Neural progenitor cell (in vitro differentiated cells): ENCODE measurements around the gene PTPRT. TPM values are rescaled to one million over a fixed set of nuclear protein-coding genes. Genes with fewer than 3 reads are reported as not detected.

ENCODE experiments used
- DNase-seq: peaks from one replicate; pipeline ENCODE4 v3.0.0-alpha.2; 2016; ENCODE audit warnings: low spot score
- H2AFZ ChIP-seq: fragments of 200-600 bp; sonication (generic); replicated peaks from 2 replicates; pipeline ENCODE4 v1.6.1; 2016; ENCODE audit warnings: antibody characterized with exemption
- H3F3A ChIP-seq: fragments of 200-600 bp; sonication (generic); 2 replicates; pipeline ENCODE4 v1.6.1; 2016; ENCODE audit warnings: antibody characterized with exemption, low read depth
- H3K27ac ChIP-seq: fragments of 200-600 bp; sonication (generic); 2 replicates; pipeline ENCODE4 v1.5.1; 2016; ENCODE audit warnings: mild to moderate bottlenecking
- H3K27me3 ChIP-seq: fragments of 200-600 bp; sonication (generic); 2 replicates; pipeline ENCODE4 v1.6.1; 2016; ENCODE audit warnings: mild to moderate bottlenecking, moderate library complexity
- H3K36me3 ChIP-seq: fragments of 200-600 bp; sonication (generic); 2 replicates; pipeline ENCODE4 v1.5.1; 2016
- H3K4me1 ChIP-seq: fragments of 200-600 bp; sonication (generic); 2 replicates; pipeline ENCODE4 v1.6.1; 2016; ENCODE audit warnings: mixed run types
- H3K4me2 ChIP-seq: fragments of 200-600 bp; sonication (generic); 2 replicates; pipeline ENCODE4 v1.6.1; 2016
- H3K4me3 ChIP-seq: fragments of 200-600 bp; sonication (generic); 2 replicates; pipeline ENCODE4 v1.5.1; 2016
- H3K79me2 ChIP-seq: fragments of 200-600 bp; sonication (generic); 2 replicates; pipeline ENCODE4 v1.6.1; 2016; ENCODE audit warnings: low read depth
- H3K9ac ChIP-seq: fragments of 200-600 bp; sonication (generic); 2 replicates; pipeline ENCODE4 v1.6.1; 2016
- H3K9me3 ChIP-seq: fragments of 200-600 bp; sonication (generic); 2 replicates; pipeline ENCODE4 v1.5.1; 2016; ENCODE audit warnings: low read depth
- H4K20me1 ChIP-seq: fragments of 200-600 bp; sonication (generic); 2 replicates; pipeline ENCODE4 v1.6.1; 2016; ENCODE audit warnings: low read depth
- H3K27ac Mint-ChIP-seq: 3 replicates; pipeline ENCODE4 v1.8.0; 2021; ENCODE audit warnings: mixed read lengths
- H3K27me3 Mint-ChIP-seq: 2 replicates; pipeline ENCODE4 v1.8.0; 2022; ENCODE audit warnings: low read depth, mild to moderate bottlenecking, inconsistent platforms, moderate library complexity, mixed read lengths; ENCODE audit not compliant: insufficient read depth
- H3K36me3 Mint-ChIP-seq: 3 replicates; pipeline ENCODE4 v1.8.0; 2021; ENCODE audit warnings: mixed read lengths
- H3K4me1 Mint-ChIP-seq: 3 replicates; pipeline ENCODE4 v1.8.0; 2021; ENCODE audit warnings: mixed read lengths
- H3K4me3 Mint-ChIP-seq: 3 replicates; pipeline ENCODE4 v1.8.0; 2021; ENCODE audit warnings: mild to moderate bottlenecking, moderate library complexity, mixed read lengths
- H3K9me3 Mint-ChIP-seq: 3 replicates; pipeline ENCODE4 v1.8.0; 2020; ENCODE audit warnings: mixed read lengths
- EZH2 ChIP-seq: fragments of 200-600 bp; sonication (generic); IDR thresholded peaks from 2 replicates; pipeline ENCODE4 v1.6.1; 2017; ENCODE audit warnings: antibody characterized with exemption, mild to moderate bottlenecking, moderate library complexity
- EZH2phosphoT487 ChIP-seq: fragments of 200-600 bp; sonication (generic); IDR thresholded peaks from 2 replicates; pipeline ENCODE4 v1.6.1; 2017; ENCODE audit warnings: antibody characterized with exemption
- total RNA-seq: library from RNA; depleted of rRNA; stranded (reverse); fragments of >200 nt; gene quantifications from 2 replicates; pipeline ENCODE4 v1.2.3, GENCODE V29; 2015; ENCODE audit warnings: low replicate concordance
- TF ChIP-seq, protein P1 (sequence below): fragments of 200-600 bp; sonication (generic); IDR thresholded peaks from 2 replicates; pipeline ENCODE4 v1.5.1; 2017; ENCODE audit warnings: antibody characterized with exemption, mild to moderate bottlenecking

PTPRT gene
- total RNA-seq, 1 donor from 2014 or later: 1.1 TPM

DNA sequence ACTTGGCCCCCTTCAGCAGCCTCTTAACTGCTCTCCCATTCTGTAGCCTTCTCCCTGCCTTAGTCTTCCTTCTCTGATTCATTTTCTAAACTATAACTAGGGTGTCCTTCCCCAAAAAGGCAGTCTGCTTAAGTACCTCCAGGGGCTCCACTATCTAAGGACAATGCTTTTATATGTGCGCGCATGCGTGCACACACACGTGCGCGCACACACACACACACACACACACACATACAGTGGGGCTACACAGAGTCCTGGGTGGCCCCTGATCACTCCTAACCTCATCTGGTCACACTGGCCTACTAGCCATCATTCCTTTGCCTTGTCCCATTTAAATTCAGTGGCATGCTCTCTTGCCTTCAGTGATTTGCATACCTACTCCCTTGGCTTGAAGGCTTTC is 917.2 kb downstream of the PTPRT start:
- H3K36me3 ChIP-seq: no peaks in the 10 kb centered on the region
- peaks cover 31% of the 10 kb centered on the region for H3K4me1 ChIP-seq
- peaks cover 31% of the 10 kb centered on the region for H3F3A ChIP-seq
- H3K4me3 ChIP-seq: no peak overlapping the region
- no peaks in the 10 kb centered on the region for H3K9me3 ChIP-seq
- H3K4me3 Mint-ChIP-seq: no peak overlapping the region
- no peaks in the 10 kb centered on the region for H3K27me3 ChIP-seq
- no peak overlapping the region for H3K27ac ChIP-seq
- H3K27me3 Mint-ChIP-seq: peaks cover 6% of the 10 kb centered on the region
- no peak overlapping the region for H2AFZ ChIP-seq
- peaks cover 4% of the 10 kb centered on the region for H3K9me3 Mint-ChIP-seq
- H4K20me1 ChIP-seq: no peaks in the 10 kb centered on the region
- H3K4me1 Mint-ChIP-seq: peaks cover 36% of the 10 kb centered on the region
- peak; percentile 5 for DNase-seq
- H3K9ac ChIP-seq: no peak overlapping the region
- no peak overlapping the region for H3K27ac Mint-ChIP-seq
- no peak overlapping the region for H3K4me2 ChIP-seq
- no peaks in the 10 kb centered on the region for H3K79me2 ChIP-seq
- no peaks in the 10 kb centered on the region for H3K36me3 Mint-ChIP-seq
- TF ChIP-seq, protein P1, sequence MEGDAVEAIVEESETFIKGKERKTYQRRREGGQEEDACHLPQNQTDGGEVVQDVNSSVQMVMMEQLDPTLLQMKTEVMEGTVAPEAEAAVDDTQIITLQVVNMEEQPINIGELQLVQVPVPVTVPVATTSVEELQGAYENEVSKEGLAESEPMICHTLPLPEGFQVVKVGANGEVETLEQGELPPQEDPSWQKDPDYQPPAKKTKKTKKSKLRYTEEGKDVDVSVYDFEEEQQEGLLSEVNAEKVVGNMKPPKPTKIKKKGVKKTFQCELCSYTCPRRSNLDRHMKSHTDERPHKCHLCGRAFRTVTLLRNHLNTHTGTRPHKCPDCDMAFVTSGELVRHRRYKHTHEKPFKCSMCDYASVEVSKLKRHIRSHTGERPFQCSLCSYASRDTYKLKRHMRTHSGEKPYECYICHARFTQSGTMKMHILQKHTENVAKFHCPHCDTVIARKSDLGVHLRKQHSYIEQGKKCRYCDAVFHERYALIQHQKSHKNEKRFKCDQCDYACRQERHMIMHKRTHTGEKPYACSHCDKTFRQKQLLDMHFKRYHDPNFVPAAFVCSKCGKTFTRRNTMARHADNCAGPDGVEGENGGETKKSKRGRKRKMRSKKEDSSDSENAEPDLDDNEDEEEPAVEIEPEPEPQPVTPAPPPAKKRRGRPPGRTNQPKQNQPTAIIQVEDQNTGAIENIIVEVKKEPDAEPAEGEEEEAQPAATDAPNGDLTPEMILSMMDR: no peak
- TF ChIP-seq EZH2phosphoT487 (no peak), EZH2 (no peak)

DNA sequence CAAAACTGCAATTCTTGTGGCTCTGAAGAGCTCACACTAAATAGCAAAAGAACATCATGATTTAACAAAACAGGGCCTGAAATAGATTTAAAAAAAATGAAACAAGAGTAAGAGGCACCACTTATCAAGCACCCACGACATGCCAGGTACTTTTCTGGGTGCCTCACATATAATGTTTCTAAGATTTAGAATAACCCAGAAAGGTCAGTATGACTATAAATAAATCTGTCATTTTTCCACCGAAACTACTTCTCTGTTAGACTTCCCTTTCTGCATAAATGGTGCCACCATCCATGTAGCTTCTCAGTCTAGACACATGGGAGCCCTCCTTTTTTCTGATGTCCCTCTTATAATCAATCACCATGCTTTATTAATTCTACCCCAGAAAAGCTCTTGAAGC is 919.2 kb downstream of the PTPRT start:
- Histone ChIP-seq H4K20me1 (no peaks in the 10 kb centered on the region), H3K4me2 (no peak overlapping the region), H3K4me1 (peaks cover 21% of the 10 kb centered on the region), H3K79me2 (no peaks in the 10 kb centered on the region), H3F3A (peaks cover 11% of the 10 kb centered on the region), H3K27ac (no peak overlapping the region), H3K4me3 (no peak overlapping the region), H3K36me3 (no peaks in the 10 kb centered on the region), H3K27me3 (no peaks in the 10 kb centered on the region), H3K9ac (no peak overlapping the region), H2AFZ (no peak overlapping the region), H3K9me3 (no peaks in the 10 kb centered on the region)
- TF ChIP-seq, protein P1: no peak
- TF ChIP-seq EZH2 (no peak), EZH2phosphoT487 (no peak)
- Mint-ChIP-seq H3K9me3 (peaks cover 4% of the 10 kb centered on the region), H3K27ac (no peak overlapping the region), H3K36me3 (no peaks in the 10 kb centered on the region), H3K27me3 (peaks cover 5% of the 10 kb centered on the region), H3K4me1 (peaks cover 28% of the 10 kb centered on the region), H3K4me3 (no peak overlapping the region)
- DNase-seq: no peak

DNA sequence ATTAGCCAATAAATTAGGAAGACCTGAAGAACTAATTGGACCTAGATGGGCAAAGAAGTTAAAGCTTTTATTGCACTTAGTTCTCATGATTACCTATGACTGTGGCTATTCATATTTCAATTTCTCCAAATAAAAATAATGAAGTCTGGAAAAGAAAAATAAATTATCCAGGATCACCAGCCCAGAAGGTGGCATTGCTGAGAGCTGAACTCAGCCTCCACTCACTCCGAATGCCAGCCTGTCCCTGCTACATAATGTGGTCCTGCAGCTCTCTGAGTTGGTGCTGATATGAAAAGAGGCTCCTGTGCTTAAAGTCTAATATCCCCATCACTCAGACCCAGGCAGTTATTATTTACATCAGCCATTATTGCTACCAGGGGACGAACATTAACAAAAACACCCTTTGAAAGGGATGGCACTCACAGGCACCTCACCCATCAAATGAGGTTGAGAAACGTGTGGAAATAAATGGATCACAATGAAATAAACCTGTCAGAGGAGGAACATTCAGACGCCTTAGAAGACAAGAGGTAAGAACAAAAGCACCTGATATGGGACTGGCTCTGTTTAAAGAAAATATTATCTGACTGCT is 921.8 kb downstream of the PTPRT start:
- no peak for TF ChIP-seq EZH2
- TF ChIP-seq, protein P1: no peak
- TF ChIP-seq EZH2phosphoT487: no peak
- Histone ChIP-seq H3K4me2 (no peak overlapping the region), H3K4me1 (peaks cover 13% of the 10 kb centered on the region), H3K9me3 (no peaks in the 10 kb centered on the region), H3F3A (no peaks in the 10 kb centered on the region), H3K9ac (no peak overlapping the region), H3K36me3 (no peaks in the 10 kb centered on the region), H3K79me2 (no peaks in the 10 kb centered on the region), H3K27ac (no peak overlapping the region), H3K4me3 (no peak overlapping the region), H3K27me3 (no peaks in the 10 kb centered on the region), H2AFZ (no peak overlapping the region), H4K20me1 (no peaks in the 10 kb centered on the region)
- DNase-seq: no peak
- H3K4me3 Mint-ChIP-seq: no peak overlapping the region
- peaks cover 7% of the 10 kb centered on the region for H3K27me3 Mint-ChIP-seq
- peaks cover 2% of the 10 kb centered on the region for H3K9me3 Mint-ChIP-seq
- H3K27ac Mint-ChIP-seq: no peak overlapping the region
- H3K36me3 Mint-ChIP-seq: no peaks in the 10 kb centered on the region
- H3K4me1 Mint-ChIP-seq: peaks cover 20% of the 10 kb centered on the region
